Measurements from ENCODE around the gene RBMS3. TPM values are rescaled to one million over a fixed set of nuclear protein-coding genes. Genes with fewer than 3 reads are reported as not detected.

RBMS3 gene
- total RNA-seq, 1 experiment from 2014 or later: 0.42 TPM

- no peak for TF ChIP-seq CTCF (IDR thresholded peaks at IDR 0.05 in 2 of 3, conservative IDR thresholded peaks at IDR 0.05 in 1 of 3; ENCODE audit: borderline replicate concordance in 1 of 3, insufficient read depth in 1 of 3, low read depth in 2 of 3, low read length in 2 of 3)
- TF ChIP-seq YY1 (IDR thresholded peaks at IDR 0.05; ENCODE audit: extremely low read depth, insufficient replicate concordance, low read depth, low read length): no peak
- TF ChIP-seq CBX3 (IDR thresholded peaks at IDR 0.05; ENCODE audit: low read depth): no peak
Measured at GRCh38 chr3:29532473-29532872, 251.6 kb downstream of the RBMS3 start (continued).

GRCh38 chr3:29534006-29534405 is 253.1 kb downstream of the RBMS3 start:
- Histone ChIP-seq H2AFZ (ENCODE audit: low read depth, low read length, poor library complexity, severe bottlenecking) (no peak overlapping the region), H3K4me1 (ENCODE audit: control insufficient read depth in 1 of 2, insufficient read depth in 2 of 2, low read length in 2 of 2) (no peaks in the 10 kb centered on the region), H3K9me3 (ENCODE audit: control insufficient read depth in 1 of 2, insufficient read depth in 1 of 2, low read depth in 1 of 2, low read length in 2 of 2) (no peaks in the 10 kb centered on the region), H3K4me3 (replicated peaks in 1 of 2; ENCODE audit: low read depth in 1 of 2, low read length in 2 of 2) (no peak overlapping the region), H3K27me3 (ENCODE audit: insufficient read depth, low read length) (0 out of 2 replicates have a peak, but pooled peaks cover 4% of the 10 kb centered on the region), H3K9me2 (ENCODE audit: insufficient read depth) (no peaks in the 10 kb centered on the region), H3K79me2 (ENCODE audit: insufficient read depth, low read length) (no peaks in the 10 kb centered on the region), H3K36me3 (ENCODE audit: control insufficient read depth in 1 of 2, insufficient read depth in 2 of 2, low read length in 2 of 2) (no peaks in the 10 kb centered on the region), H3K4me2 (ENCODE audit: low read length) (no peak overlapping the region), H3K9ac (ENCODE audit: low read length) (no peak overlapping the region), H4K20me1 (ENCODE audit: insufficient read depth) (no peaks in the 10 kb centered on the region), H3K27ac (ENCODE audit: low read depth, low read length) (no peak overlapping the region)
- ChIA-PET RAD21 (ENCODE audit: low non-redundant PET in 1 of 2, low total read pairs in 2 of 2, uncharacterized antibody in 2 of 2, unreplicated experiment in 2 of 2) (no interaction called here), CTCF (no interaction called here), POLR2A (no interaction called here)
- no TSS peak for BruUV-seq (replicated peaks)
- ATAC-seq (no peak), DNase-seq (ENCODE audit: low read depth, low spot score) (no peak)
- no peak for TF ChIP-seq ZBTB33 (IDR thresholded peaks at IDR 0.05; ENCODE audit: extremely low read depth, insufficient replicate concordance, low read length)
- TF ChIP-seq ATF3 (IDR thresholded peaks at IDR 0.05): no peak
- TF ChIP-seq ZNF274 (IDR thresholded peaks at IDR 0.05; ENCODE audit: low read depth, low read length): no peak
- no peak for TF ChIP-seq TCF7L2 (IDR thresholded peaks at IDR 0.05; ENCODE audit: borderline replicate concordance, extremely low read depth, insufficient read depth, insufficient read length)
- TF ChIP-seq REST (IDR thresholded peaks at IDR 0.05; ENCODE audit: low read depth): no peak
- TF ChIP-seq POLR2AphosphoS5 (IDR thresholded peaks at IDR 0.05; ENCODE audit: low read depth, low read length): no peak
- TF ChIP-seq FOSL1 (IDR thresholded peaks at IDR 0.05; ENCODE audit: low read depth): no peak
- TF ChIP-seq CTCF (IDR thresholded peaks at IDR 0.05 in 2 of 3, conservative IDR thresholded peaks at IDR 0.05 in 1 of 3; ENCODE audit: borderline replicate concordance in 1 of 3, insufficient read depth in 1 of 3, low read depth in 2 of 3, low read length in 2 of 3): no peak
- intact Hi-C loops (cut with micrococcal nuclease): no loop called here

Measured in HCT116 (cell line).